GM03348 (cell line): Measurements from ENCODE around the gene INO80C.

Source experiments
- DNase-seq: peaks from one replicate; pipeline ENCODE4 v3.0.0; 2012; ENCODE audit warnings: low spot score

Gene INO80C

GRCh38 chr18:35513181-35513936 is 15.6 kb upstream of the INO80C start:
- peak; percentile 63 for DNase-seq

- no peak for DNase-seq
Measured at GRCh38 chr18:35512761-35513160, 15.0 kb upstream of the INO80C start.

DNA sequence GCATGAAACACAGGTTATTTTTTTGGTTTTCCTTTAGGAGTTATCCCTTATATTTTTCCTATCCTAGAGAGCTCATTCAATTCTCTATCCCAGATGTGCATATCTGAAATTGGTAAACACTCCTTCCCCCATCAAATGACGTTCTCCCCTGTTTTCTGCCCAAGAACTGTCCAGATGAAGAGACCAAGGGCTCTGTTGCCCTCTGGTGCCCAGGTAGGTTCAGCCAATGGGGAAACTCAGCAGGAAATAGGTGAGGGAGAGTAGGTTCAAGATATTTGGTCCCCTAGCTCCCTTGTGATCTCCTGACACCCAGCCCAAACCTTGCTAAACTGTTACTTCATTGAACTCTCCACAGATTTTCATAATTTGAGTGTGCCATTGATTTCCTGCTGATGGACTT is 14.1 kb upstream of the INO80C start:
- DNase-seq, result no peak

GRCh38 chr18:35511428-35511827 is 13.7 kb upstream of the INO80C start:
- DNase-seq, result no peak

DNA sequence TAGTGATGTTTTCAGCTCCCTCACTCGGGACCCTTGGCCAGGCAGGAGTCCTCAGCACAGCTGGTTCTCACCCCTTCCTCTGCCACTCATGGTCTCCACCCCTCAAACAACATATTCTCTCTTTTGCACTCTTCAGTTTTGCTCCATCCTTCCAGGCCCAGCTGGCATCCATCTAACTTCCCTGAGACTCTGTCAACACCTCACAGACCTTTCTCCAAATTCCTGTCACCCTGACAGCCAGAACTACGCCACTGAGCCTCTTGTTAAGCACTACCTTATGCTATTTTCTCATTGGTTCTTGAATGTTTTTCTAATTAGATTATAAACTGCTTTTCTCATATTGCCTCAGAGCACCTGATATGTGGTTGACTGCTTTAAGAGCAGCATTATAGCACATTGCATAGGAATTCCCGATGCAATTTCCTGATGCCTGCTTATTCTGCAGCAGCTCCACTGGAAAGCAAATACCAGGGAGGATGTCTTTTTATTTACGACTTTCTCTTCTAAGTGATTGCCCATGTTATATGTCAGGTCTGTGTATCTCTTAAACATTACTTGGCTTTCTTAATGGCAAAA is 12.4 kb upstream of the INO80C start:
- no peak for DNase-seq

DNA sequence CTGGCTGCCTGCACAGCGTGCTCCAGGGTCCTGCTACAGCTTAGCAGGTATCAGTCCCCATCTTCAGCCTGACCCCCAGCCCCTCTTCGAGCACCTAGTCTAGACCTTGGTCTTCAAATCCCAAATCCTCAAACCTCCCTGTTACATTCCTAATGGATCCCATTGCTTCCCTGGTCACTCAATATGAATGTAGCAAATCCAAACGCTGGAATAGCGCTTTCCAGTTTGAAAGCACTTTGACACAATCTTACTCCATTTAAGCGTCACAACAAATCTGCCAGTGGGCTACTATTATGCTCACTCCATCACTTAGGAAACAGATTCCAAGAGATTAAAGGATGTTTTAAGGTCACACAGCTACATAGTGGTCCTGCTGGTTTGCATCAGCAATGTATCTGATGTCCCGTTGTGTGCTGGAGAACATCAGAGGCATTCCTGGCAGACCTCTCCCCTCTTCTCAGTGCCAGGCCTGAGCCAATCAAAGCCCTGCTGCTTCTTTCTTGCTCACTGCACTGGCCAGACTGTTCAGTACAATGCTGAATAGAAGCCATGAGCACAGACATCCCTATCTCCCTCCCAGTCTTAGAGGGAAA is 11.1 kb upstream of the INO80C start:
- no peak for DNase-seq

DNA sequence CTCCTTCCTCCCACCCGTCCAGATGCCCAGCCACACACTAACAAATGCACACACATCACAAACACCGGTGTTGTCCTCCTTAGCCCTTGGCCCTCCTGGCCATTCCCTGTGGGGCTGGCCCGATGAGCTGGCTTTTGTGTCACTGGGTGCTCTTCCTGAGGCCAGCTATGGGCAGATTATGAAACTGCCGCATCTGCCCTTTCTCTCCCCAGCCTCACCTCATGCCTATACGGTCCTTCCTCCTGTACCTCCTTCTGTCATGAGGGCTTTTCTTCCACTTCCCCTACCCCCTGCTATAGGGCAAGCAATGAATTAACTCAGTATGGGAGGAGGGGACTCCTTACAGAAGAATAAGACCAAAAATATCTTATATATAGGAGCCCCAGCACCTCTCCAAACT is 10.3 kb upstream of the INO80C start:
- no peak for DNase-seq

GRCh38 chr18:35507623-35508022 is 9.9 kb upstream of the INO80C start:
- DNase-seq, result no peak

- no peak for DNase-seq
Measured at GRCh38 chr18:35507192-35507591, 9.4 kb upstream of the INO80C start.

DNA sequence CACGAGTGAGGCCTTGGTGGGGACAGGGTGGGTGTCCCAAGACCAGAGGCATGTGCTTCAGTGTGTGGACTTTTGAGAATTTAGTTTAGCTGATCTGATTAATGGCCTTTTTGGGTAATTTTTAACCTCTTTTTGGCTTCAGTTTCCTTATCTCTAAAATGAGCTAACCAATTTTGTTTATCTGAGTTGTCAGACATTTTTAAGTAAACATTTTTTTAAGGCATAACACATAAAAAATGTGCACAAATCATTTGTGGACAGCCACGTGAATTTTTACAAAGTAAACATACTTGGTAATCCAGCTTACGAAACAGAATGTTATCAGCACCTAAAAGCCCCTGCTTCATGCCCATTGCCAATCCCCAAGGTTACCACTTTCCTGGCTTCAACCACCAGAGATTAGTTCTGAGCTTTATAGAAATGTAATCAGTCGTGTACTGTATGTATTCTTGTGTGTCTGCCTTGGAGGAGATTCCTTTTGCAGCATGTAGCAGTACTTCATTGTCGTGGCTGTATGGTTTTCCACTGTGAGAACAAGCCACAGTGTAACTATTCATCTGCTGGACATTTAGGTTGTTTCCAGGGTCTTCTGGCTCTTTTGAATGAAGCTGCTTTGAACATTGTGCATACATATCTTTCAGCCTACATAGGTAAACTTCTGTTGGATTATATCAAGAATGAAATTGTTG is 8.4 kb upstream of the INO80C start:
- DNase-seq, result no peak

DNA sequence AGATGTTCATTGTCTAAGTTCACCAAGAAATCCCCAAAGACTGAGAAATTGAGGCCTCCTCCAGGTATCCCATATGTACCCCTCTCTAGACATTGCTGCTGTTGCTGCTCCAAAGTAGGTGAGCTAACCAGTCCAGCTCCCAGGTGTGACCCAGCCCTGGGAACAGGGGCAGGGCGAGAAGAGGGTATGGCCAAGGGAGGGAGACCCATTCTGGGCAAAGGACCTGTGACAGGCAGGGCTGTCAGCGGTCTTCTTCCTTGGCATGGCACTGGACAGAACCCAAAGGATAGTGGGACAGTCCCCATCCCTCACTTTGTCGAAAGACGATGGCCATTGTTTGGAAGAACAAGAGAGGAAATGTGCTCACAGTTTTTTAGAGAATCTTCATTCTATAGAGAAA is 7.2 kb upstream of the INO80C start:
- no peak for DNase-seq

DNA sequence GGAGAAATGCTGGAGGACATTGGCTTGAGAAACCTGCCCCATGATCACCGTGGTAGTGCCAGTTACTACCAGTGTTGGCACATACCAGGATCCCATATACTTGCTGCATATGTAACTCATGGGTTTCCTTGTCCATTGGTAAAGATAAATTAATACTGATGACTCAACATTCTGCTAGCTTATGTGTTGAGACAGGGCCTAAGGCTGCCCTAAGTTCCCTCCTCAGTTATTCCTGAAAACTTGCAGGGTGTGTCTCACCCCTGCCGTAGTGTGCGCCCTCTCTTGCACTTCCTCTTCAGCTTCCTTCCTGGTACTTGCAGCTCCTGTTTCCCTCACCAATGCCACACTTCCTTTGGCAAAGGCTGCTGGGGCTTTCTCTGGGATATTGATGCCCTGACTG is 4.3 kb upstream of the INO80C start:
- no peak for DNase-seq

DNA sequence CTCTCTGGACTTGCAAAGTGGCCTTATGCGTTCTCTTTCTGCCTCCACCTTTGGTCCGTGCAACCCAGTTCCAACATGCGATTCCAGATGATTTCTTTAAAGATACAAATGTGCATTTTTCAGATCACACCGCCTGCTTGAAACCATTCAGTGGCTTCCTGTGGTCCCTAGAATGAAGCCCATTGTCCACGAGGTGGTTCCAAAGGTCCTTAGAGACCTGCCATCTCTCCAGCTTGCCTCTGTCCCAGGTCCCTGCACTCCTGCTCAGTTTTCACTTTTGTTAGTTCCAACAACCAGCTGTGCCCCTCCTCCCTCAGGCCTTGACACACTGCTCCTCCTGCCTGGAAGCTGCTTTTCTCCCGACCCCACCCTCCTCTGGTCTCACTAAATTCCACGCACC is 3.6 kb upstream of the INO80C start:
- DNase-seq, result no peak

DNA sequence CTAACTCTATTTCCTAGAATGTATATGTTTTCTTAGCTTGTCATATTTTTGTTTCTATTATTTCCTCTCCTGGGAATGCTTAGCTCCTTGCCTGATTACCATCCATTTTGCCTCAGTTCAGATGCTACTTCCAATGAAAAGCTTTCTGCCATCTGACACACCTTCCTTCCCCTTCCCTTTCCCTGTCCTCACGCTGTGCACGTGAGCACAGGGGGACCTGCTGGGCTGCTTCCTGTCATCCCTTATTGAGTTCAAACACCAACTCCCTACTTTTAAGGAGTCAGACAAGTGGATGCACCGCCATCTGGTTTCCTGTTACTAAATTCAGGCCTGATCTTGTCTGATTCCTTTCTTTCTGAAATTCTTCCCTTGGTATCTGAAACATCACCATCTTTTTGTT is 2.4 kb upstream of the INO80C start:
- no peak for DNase-seq

DNA sequence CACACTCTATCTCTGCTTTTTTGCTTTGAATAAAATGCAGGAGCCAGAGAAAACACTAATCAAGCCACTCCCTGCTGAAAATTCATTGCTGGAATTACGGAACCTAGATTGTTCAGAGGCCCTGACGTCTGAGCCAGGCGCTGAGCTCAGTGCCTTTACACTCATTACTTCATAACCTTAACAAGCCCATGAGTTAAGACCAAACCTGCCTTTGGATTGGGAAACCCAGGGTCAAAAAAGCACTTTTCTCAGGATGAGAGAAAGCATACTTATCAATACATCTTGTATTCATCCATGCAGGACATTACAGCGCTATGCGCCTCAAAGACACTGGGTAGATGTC is 762 bp downstream of the INO80C start:
- peak; percentile 29 for DNase-seq

DNA sequence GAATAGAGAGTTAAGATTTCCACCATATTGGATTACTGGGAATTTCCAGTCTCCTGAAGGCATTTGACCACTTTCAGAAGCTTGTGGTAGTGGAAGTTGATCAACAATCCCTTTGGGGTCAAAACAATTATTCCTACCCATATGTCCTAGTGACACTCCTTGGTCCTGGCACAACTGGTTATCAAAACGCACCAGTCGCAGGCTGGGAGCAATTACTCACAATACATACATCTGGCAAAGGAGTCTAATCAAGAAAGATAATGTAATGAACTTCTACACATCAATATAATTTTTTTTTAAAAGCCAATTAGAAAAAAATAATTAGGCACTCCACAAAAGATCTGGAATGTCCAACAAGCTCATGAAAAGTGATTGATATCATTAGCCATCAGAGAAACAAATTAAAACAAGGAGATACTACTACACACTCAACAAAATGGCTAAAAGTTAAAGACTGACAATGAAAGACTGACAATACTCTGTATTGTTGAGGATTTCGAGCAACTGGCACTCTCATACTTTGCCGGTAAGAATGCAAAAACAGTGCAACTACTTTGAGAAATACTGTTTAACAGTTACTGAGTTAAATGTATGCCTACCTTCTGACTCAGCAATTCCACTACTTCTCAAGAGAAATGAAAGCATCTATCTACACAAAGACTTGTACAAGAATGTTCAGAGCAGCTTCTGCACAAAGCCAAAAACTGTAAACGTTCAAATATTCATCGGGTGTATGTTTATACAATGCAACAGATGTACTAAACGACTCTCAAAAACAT is 2.0 kb downstream of the INO80C start:
- DNase-seq, result no peak

- DNase-seq, result no peak
Measured at GRCh38 chr18:35494251-35495220, 3.2 kb downstream of the INO80C start.

GRCh38 chr18:35491700-35492077 is 6.1 kb downstream of the INO80C start:
- no peak for DNase-seq

- DNase-seq, result no peak
Measured at GRCh38 chr18:35490894-35491699, 6.7 kb downstream of the INO80C start.

GRCh38 chr18:35489913-35490490 is 7.8 kb downstream of the INO80C start:
- no peak for DNase-seq
